DOHH2 (cell line): ENCODE results near the gene GRIN1.

Experiments
- H3F3A ChIP-seq: fragments of 200-600 bp; sonication (generic), shearing (Covaris generic); 2 replicates; pipeline ENCODE4 v1.6.0; 2016; ENCODE audit warnings: antibody characterized with exemption, mild to moderate bottlenecking; ENCODE audit not compliant: control insufficient read depth, insufficient read depth
- H3K27ac ChIP-seq: fragments of 200-600 bp; sonication (generic); 2 replicates; pipeline ENCODE4 v1.5.1; 2014; ENCODE audit warnings: low read depth, mild to moderate bottlenecking, low read length, moderate library complexity
- H3K27me3 ChIP-seq: fragments of 200-600 bp; sonication (generic); 2 replicates; pipeline ENCODE4 v1.6.1; 2014; ENCODE audit warnings: mild to moderate bottlenecking, low read length, mixed read lengths; ENCODE audit not compliant: control insufficient read depth
- H3K36me3 ChIP-seq: fragments of 200-600 bp; sonication (generic); 2 replicates; pipeline ENCODE4 v1.6.1; 2014; ENCODE audit warnings: mild to moderate bottlenecking, low read length, moderate library complexity, mixed read lengths; ENCODE audit not compliant: control insufficient read depth
- H3K4me1 ChIP-seq: fragments of 200-600 bp; sonication (generic); 2 replicates; pipeline ENCODE4 v1.6.1; 2014; ENCODE audit warnings: mild to moderate bottlenecking, low read length, mixed read lengths; ENCODE audit not compliant: control insufficient read depth
- H3K4me2 ChIP-seq: fragments of 200-600 bp; sonication (generic); 2 replicates; pipeline ENCODE4 v1.6.0; 2014; ENCODE audit warnings: mild to moderate bottlenecking, low read length, moderate library complexity
- H3K4me3 ChIP-seq: fragments of 200-600 bp; sonication (generic); 2 replicates; pipeline ENCODE4 v1.5.1; 2014; ENCODE audit warnings: mild to moderate bottlenecking, low read length, mixed read lengths
- H3K79me2 ChIP-seq: fragments of 200-600 bp; sonication (generic); 2 replicates; pipeline ENCODE4 v1.6.1; 2014; ENCODE audit warnings: mild to moderate bottlenecking, low read length, mixed read lengths; ENCODE audit not compliant: control insufficient read depth
- H3K9me2 ChIP-seq: fragments of 200-600 bp; sonication (generic); replicated peaks from 2 replicates; pipeline ENCODE4 v1.6.1; 2014; ENCODE audit warnings: mild to moderate bottlenecking, low read length, mixed read lengths; ENCODE audit not compliant: control insufficient read depth
- H3K9me3 ChIP-seq: fragments of 200-600 bp; sonication (generic); 2 replicates; pipeline ENCODE4 v1.6.1; 2014; ENCODE audit warnings: antibody characterized with exemption, low read length, mixed read lengths; ENCODE audit not compliant: control insufficient read depth, insufficient read depth
- H4K20me1 ChIP-seq: fragments of 200-600 bp; sonication (generic); 2 replicates; pipeline ENCODE4 v1.6.0; 2014; ENCODE audit warnings: low read depth, mild to moderate bottlenecking, antibody characterized with exemption, low read length, moderate library complexity; ENCODE audit not compliant: control insufficient read depth, insufficient read depth
- CTCF ChIP-seq: fragments of 200-600 bp; sonication (generic); IDR thresholded peaks from one replicate; pipeline ENCODE4 v1.5.1; 2014; ENCODE audit warnings: antibody characterized with exemption, mild to moderate bottlenecking, low read depth, low read length; ENCODE audit not compliant: poor library complexity, severe bottlenecking
- EZH2phosphoT487 ChIP-seq: fragments of 200-600 bp; sonication (generic); IDR thresholded peaks from 2 replicates; pipeline ENCODE4 v1.6.1; 2017; ENCODE audit warnings: borderline replicate concordance, mild to moderate bottlenecking, antibody characterized with exemption, low read length, moderate library complexity, mixed read lengths

Gene GRIN1

GRCh38 chr9:137188490-137189296 is 49.7 kb downstream of the GRIN1 start, which contains the start of the genes ANAPC2 and SSNA1:
ANAPC2 (minus strand) TSS chr9:137188560; CDS start chr9:137188532, 28 bp downstream.
SSNA1 (plus strand) TSS chr9:137188676; CDS start chr9:137188727, 51 bp downstream.
- Histone ChIP-seq H3K4me3 (peak within 1 kb of the TSS; percentile 95), H3K4me2 (peak within 1 kb of the TSS; percentile 72), H3K4me1 (peaks cover 29% of the 10 kb centered on the region), H3K27ac (peak within 1 kb of the TSS; percentile 83), H3K79me2 (peaks cover 59% of the 10 kb centered on the region), H3K9me2 (no peaks in the 10 kb centered on the region), H3K27me3 (no peaks in the 10 kb centered on the region), H3F3A (no peaks in the 10 kb centered on the region), H3K36me3 (peaks cover 52% of the 10 kb centered on the region), H3K9me3 (no peaks in the 10 kb centered on the region), H4K20me1 (no peaks in the 10 kb centered on the region)
- TF ChIP-seq CTCF (peak; percentile 70), EZH2phosphoT487 (no peak)

DNA sequence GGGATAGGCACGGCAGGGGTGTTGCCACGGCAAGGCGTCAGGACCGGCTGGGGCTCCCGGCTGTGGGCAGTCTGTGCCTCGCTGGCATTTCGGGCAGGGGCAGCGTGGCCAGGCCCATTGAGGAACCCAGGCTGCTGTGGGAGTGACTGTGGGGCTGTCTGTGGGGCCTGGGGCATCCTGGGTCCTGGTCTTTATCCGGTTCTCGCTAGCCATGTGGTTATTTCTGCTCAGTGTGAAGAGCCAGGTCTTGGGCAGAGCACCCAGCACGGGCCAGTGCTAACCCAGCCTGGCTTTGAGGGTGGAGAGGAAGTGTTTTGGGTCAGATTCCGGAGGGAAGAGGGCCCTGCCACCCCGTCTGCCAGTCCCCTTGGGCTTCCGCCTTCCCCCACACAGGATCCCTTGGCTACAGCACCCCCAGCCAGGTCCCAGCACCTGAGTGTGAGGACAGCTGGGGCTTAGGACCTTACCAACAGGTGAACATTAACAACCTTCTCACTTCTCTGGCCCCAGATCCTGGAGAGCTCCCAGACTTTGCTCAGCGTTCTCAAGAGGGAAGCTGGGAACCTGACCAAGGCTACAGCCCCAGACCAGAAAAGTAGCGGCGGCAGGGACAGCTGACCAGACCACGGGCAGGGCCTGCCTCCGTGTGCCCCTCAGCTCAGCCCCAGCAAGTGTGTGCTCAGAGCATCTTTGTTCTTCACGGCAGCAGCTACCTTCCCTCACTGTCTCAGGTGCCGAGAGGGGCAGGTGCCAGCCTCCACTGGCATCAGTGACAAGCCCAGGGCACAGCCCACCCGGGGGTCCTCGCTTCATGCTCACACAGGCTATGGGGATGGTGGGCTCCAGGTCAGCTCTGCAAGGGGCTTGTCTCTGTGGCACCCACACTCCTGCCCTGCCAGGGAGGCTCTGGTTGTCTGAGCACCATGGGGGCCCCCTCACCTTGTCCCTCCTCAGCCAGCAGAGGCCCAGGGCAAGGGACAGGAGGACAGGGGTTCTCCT is 50.6 kb downstream of the GRIN1 start:
- no peaks in the 10 kb centered on the region for H3K9me2 ChIP-seq
- peak overlapping the region; percentile 72 for H3K4me2 ChIP-seq
- peaks cover 29% of the 10 kb centered on the region for H3K4me1 ChIP-seq
- no peaks in the 10 kb centered on the region for H3K9me3 ChIP-seq
- peak overlapping the region; percentile 95 for H3K4me3 ChIP-seq
- H3K36me3 ChIP-seq, result peaks cover 49% of the 10 kb centered on the region
- TF ChIP-seq CTCF (no peak), EZH2phosphoT487 (no peak)
- H4K20me1 ChIP-seq, result no peaks in the 10 kb centered on the region
- no peaks in the 10 kb centered on the region for H3F3A ChIP-seq
- no peaks in the 10 kb centered on the region for H3K27me3 ChIP-seq
- peak overlapping the region; percentile 83 for H3K27ac ChIP-seq
- peaks cover 59% of the 10 kb centered on the region for H3K79me2 ChIP-seq

- H3K4me1 ChIP-seq, result peaks cover 29% of the 10 kb centered on the region
- H3K4me2 ChIP-seq, result peak overlapping the region; percentile 72
- H3K79me2 ChIP-seq, result peaks cover 54% of the 10 kb centered on the region
- H3K9me3 ChIP-seq, result no peaks in the 10 kb centered on the region
- H3K9me2 ChIP-seq, result no peaks in the 10 kb centered on the region
- no peaks in the 10 kb centered on the region for H3K27me3 ChIP-seq
- H3K4me3 ChIP-seq, result peak overlapping the region; percentile 95
- H3K36me3 ChIP-seq, result peaks cover 44% of the 10 kb centered on the region
- no peaks in the 10 kb centered on the region for H4K20me1 ChIP-seq
- no peaks in the 10 kb centered on the region for H3F3A ChIP-seq
- no peak overlapping the region for H3K27ac ChIP-seq
- no peak for TF ChIP-seq CTCF
- TF ChIP-seq EZH2phosphoT487, result no peak
These were observed 51.4 kb downstream of the GRIN1 start for GRCh38 chr9:137190315-137190856.
